PFSK-1 (cell line): Measurements from ENCODE around the gene CCDC9B.

Experiments
- FOXP2 ChIP-seq: optimal IDR thresholded peaks from 2 replicates; pipeline ENCODE3; 2011; ENCODE audit warnings: borderline replicate concordance, control low read depth, inconsistent platforms; ENCODE audit not compliant: insufficient read depth; ENCODE audit errors: extremely low read length, extremely low read depth
- POLR2AphosphoS5 ChIP-seq: IDR thresholded peaks from 2 replicates; pipeline ENCODE4 v1.6.1; 2012; ENCODE audit warnings: low read depth, mild to moderate bottlenecking, control low read depth, low read length, moderate library complexity
- SIN3A ChIP-seq: IDR thresholded peaks from 2 replicates; pipeline ENCODE4 v1.6.1; 2012; ENCODE audit warnings: mild to moderate bottlenecking, low read length, moderate library complexity, borderline replicate concordance; ENCODE audit not compliant: insufficient read depth
- TAF1 ChIP-seq: IDR thresholded peaks from 2 replicates; pipeline ENCODE4 v1.6.1; 2012; ENCODE audit warnings: low read length, control low read depth, borderline replicate concordance; ENCODE audit not compliant: insufficient read depth
- TF ChIP-seq, protein P1 (sequence below), 2 experiments: IDR thresholded peaks; 2 replicates each; pipeline versions ENCODE4 v1.6.1 to v1.8.0; 2011 to 2012; ENCODE audit warnings: low read depth in 2 of 2, low read length in 2 of 2, control low read depth in 1 of 2, inconsistent platforms in 1 of 2, mild to moderate bottlenecking in 1 of 2, moderate library complexity in 1 of 2; ENCODE audit not compliant: insufficient read depth in 1 of 2

The CCDC9B gene

GRCh38 chr15:40379374-40379773 lies 38.6 kb upstream of the CCDC9B start:
- TF ChIP-seq FOXP2 = no peak
- no peak for TF ChIP-seq SIN3A
- TF ChIP-seq TAF1 = no peak

DNA sequence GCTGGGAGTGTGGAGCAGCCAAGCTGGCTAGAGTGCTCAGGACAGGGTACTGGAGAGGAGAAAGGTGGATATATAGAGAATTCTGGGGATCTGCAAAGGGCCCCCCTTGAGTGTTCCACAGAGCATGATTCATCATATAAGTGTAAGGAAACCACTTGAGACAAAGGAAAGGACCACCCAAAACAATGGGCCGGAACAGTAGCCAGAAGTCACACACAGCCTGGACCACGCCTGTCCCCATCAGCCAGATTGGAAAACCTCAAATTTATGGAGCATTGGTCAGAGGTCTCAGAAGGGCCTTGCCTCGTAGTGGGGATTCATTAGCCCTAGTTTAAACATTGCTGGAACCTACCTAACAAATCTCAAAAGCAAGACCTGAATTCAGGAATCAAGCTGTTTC lies 36.9 kb upstream of the CCDC9B start:
- TF ChIP-seq POLR2AphosphoS5 (no peak), FOXP2 (no peak), TAF1 (no peak)
- TF ChIP-seq, protein P1, sequence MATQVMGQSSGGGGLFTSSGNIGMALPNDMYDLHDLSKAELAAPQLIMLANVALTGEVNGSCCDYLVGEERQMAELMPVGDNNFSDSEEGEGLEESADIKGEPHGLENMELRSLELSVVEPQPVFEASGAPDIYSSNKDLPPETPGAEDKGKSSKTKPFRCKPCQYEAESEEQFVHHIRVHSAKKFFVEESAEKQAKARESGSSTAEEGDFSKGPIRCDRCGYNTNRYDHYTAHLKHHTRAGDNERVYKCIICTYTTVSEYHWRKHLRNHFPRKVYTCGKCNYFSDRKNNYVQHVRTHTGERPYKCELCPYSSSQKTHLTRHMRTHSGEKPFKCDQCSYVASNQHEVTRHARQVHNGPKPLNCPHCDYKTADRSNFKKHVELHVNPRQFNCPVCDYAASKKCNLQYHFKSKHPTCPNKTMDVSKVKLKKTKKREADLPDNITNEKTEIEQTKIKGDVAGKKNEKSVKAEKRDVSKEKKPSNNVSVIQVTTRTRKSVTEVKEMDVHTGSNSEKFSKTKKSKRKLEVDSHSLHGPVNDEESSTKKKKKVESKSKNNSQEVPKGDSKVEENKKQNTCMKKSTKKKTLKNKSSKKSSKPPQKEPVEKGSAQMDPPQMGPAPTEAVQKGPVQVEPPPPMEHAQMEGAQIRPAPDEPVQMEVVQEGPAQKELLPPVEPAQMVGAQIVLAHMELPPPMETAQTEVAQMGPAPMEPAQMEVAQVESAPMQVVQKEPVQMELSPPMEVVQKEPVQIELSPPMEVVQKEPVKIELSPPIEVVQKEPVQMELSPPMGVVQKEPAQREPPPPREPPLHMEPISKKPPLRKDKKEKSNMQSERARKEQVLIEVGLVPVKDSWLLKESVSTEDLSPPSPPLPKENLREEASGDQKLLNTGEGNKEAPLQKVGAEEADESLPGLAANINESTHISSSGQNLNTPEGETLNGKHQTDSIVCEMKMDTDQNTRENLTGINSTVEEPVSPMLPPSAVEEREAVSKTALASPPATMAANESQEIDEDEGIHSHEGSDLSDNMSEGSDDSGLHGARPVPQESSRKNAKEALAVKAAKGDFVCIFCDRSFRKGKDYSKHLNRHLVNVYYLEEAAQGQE (IDR thresholded peaks at IDR 0.05; ENCODE audit: insufficient read depth in 1 of 2, low read depth in 2 of 2, low read length in 2 of 2) = no peak

DNA sequence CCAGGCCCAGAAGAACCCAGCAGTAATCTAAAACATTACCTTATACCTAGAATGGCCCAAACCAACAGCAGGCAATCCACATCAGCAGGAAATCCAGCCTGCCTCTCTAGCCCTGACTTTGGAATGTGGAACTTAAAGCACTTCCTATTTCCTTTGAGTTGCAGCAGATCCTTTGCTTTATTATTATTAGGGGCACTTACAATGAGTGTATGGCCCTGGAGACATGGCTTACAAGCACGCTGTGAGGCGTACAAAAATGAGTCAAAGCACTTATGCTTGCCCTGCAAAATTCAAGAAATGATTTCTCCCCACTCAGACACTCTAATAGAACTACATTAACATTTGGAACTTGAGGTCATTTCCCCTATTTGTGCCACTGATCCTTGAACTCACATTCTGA lies 32.2 kb upstream of the CCDC9B start:
- TF ChIP-seq, protein P1 (IDR thresholded peaks at IDR 0.05; ENCODE audit: insufficient read depth in 1 of 2, low read depth in 2 of 2, low read length in 2 of 2) = no peak
- TF ChIP-seq FOXP2 (no peak), SIN3A (no peak), TAF1 (no peak), POLR2AphosphoS5 (no peak)

- TF ChIP-seq POLR2AphosphoS5 (no peak), SIN3A (no peak), FOXP2 (no peak), TAF1 (no peak)
- TF ChIP-seq, protein P1 (IDR thresholded peaks at IDR 0.05; ENCODE audit: insufficient read depth in 1 of 2, low read depth in 2 of 2, low read length in 2 of 2) = no peak
Observed at GRCh38 chr15:40369971-40370370, 29.2 kb upstream of the CCDC9B start.

GRCh38 chr15:40369474-40369869 lies 28.7 kb upstream of the CCDC9B start:
- no peak for TF ChIP-seq SIN3A

- TF ChIP-seq TAF1 = no peak
- no peak for TF ChIP-seq POLR2AphosphoS5
- TF ChIP-seq FOXP2 = no peak
- TF ChIP-seq, protein P1 (IDR thresholded peaks at IDR 0.05; ENCODE audit: insufficient read depth in 1 of 2, low read depth in 2 of 2, low read length in 2 of 2) = no peak
- TF ChIP-seq SIN3A = no peak
Observed at GRCh38 chr15:40368719-40369473, 28.2 kb upstream of the CCDC9B start.
